Activated CD4-positive, alpha-beta T cell treated with anti-CD3 and anti-CD28 coated beads, Interleukin-2, amount 10 ng/mL, durations not matched to agents 7 days and 5 days (primary cell): ENCODE measurements around the gene HSF2BP. TPM values are rescaled to one million over a fixed set of nuclear protein-coding genes. Genes with fewer than 3 reads are reported as not detected.
"Not testable (repeated sequence)": the region's sequence is repeated elsewhere in the genome, so short reads cannot be mapped to it uniquely, and the experiment has no call there.

Source experiments
- CTCF ChIA-PET: fragments of 350-600 bp; sonication (Branson Sonifier 250); formaldehyde crosslinking; loops from one replicate; lab custom pipeline; 2021; ENCODE audit warnings: antibody characterized with exemption; lab: Charles Lee
- POLR2A ChIA-PET: fragments of 350-600 bp; sonication (Branson Sonifier 250); formaldehyde crosslinking; loops from one replicate; lab custom pipeline; 2021; ENCODE audit warnings: antibody characterized with exemption; lab: Charles Lee
- DNase-seq: peaks from one replicate; pipeline ENCODE4 v3.0.0-alpha.2; 2020
- H3K27ac Mint-ChIP-seq: one replicate; pipeline ENCODE4 v1.8.0; 2021; ENCODE audit warnings: mild to moderate bottlenecking, moderate library complexity, mixed read lengths
- H3K27me3 Mint-ChIP-seq: one replicate; pipeline ENCODE4 v1.8.0; 2021; ENCODE audit warnings: mixed read lengths
- H3K36me3 Mint-ChIP-seq: one replicate; pipeline ENCODE4 v1.8.0; 2021; ENCODE audit warnings: low read depth, mixed read lengths
- H3K4me1 Mint-ChIP-seq: one replicate; pipeline ENCODE4 v1.8.0; 2021; ENCODE audit warnings: mixed read lengths
- H3K4me3 Mint-ChIP-seq: one replicate; pipeline ENCODE4 v1.8.0; 2021; ENCODE audit warnings: mild to moderate bottlenecking, moderate library complexity, mixed read lengths
- H3K9me3 Mint-ChIP-seq: one replicate; pipeline ENCODE4 v1.8.0; 2021; ENCODE audit warnings: mixed read lengths
- total RNA-seq, 2 experiments: library from RNA; stranded (reverse); gene quantifications; one replicate each; pipeline ENCODE4 v1.2.3, GENCODE V29; 2021

HSF2BP gene
- total RNA-seq, 2 experiments from 2014 or later: 0.56 to 0.72 TPM

GRCh38 chr21:43570195-43570594, 89.1 kb downstream of the HSF2BP start:
- CTCF ChIA-PET, H3K4me3 Mint-ChIP-seq, H3K27ac Mint-ChIP-seq, H3K36me3 Mint-ChIP-seq, H3K4me1 Mint-ChIP-seq, H3K27me3 Mint-ChIP-seq, DNase-seq, POLR2A ChIA-PET, H3K9me3 Mint-ChIP-seq: not testable (repeated sequence)

- POLR2A ChIA-PET: not testable (repeated sequence)
Measured at GRCh38 chr21:43562451-43562850, 96.8 kb downstream of the HSF2BP start.

GRCh38 chr21:43540561-43540960, 118.7 kb downstream of the HSF2BP start:
- H3K4me3 Mint-ChIP-seq, CTCF ChIA-PET, DNase-seq, H3K27me3 Mint-ChIP-seq, H3K9me3 Mint-ChIP-seq, POLR2A ChIA-PET, H3K27ac Mint-ChIP-seq, H3K36me3 Mint-ChIP-seq, H3K4me1 Mint-ChIP-seq: not testable (repeated sequence)

More at GRCh38 chr21:43562451-43562850, 96.8 kb downstream of the HSF2BP start:
- H3K36me3 Mint-ChIP-seq, DNase-seq, H3K27ac Mint-ChIP-seq, H3K4me1 Mint-ChIP-seq, H3K9me3 Mint-ChIP-seq, H3K27me3 Mint-ChIP-seq, CTCF ChIA-PET, H3K4me3 Mint-ChIP-seq: not testable (repeated sequence)

GRCh38 chr21:43522495-43523131, 136.7 kb downstream of the HSF2BP start:
- H3K4me1 Mint-ChIP-seq, H3K36me3 Mint-ChIP-seq, DNase-seq, H3K4me3 Mint-ChIP-seq, H3K27ac Mint-ChIP-seq, POLR2A ChIA-PET, H3K27me3 Mint-ChIP-seq, CTCF ChIA-PET, H3K9me3 Mint-ChIP-seq: not testable (repeated sequence)

GRCh38 chr21:43517701-43518100, 141.6 kb downstream of the HSF2BP start:
- CTCF ChIA-PET, H3K4me1 Mint-ChIP-seq, DNase-seq, H3K4me3 Mint-ChIP-seq, H3K36me3 Mint-ChIP-seq, H3K9me3 Mint-ChIP-seq, H3K27me3 Mint-ChIP-seq, POLR2A ChIA-PET, H3K27ac Mint-ChIP-seq: not testable (repeated sequence)

GRCh38 chr21:43516860-43517627, 142.2 kb downstream of the HSF2BP start:
- CTCF ChIA-PET, H3K36me3 Mint-ChIP-seq, H3K27ac Mint-ChIP-seq, H3K4me3 Mint-ChIP-seq, H3K27me3 Mint-ChIP-seq, H3K4me1 Mint-ChIP-seq, DNase-seq, H3K9me3 Mint-ChIP-seq, POLR2A ChIA-PET: not testable (repeated sequence)

- H3K27ac Mint-ChIP-seq, H3K27me3 Mint-ChIP-seq: not testable (repeated sequence)
Measured at GRCh38 chr21:43516295-43516847, 142.9 kb downstream of the HSF2BP start.

GRCh38 chr21:43514834-43515233, 144.5 kb downstream of the HSF2BP start:
- H3K27ac Mint-ChIP-seq, H3K9me3 Mint-ChIP-seq, H3K4me3 Mint-ChIP-seq, CTCF ChIA-PET, DNase-seq, POLR2A ChIA-PET, H3K36me3 Mint-ChIP-seq, H3K27me3 Mint-ChIP-seq, H3K4me1 Mint-ChIP-seq: not testable (repeated sequence)

More at GRCh38 chr21:43516295-43516847, 142.9 kb downstream of the HSF2BP start:
- H3K4me3 Mint-ChIP-seq, H3K4me1 Mint-ChIP-seq, POLR2A ChIA-PET, DNase-seq, H3K9me3 Mint-ChIP-seq, CTCF ChIA-PET, H3K36me3 Mint-ChIP-seq: not testable (repeated sequence)

GRCh38 chr21:43513023-43513422, 146.3 kb downstream of the HSF2BP start:
- H3K27ac Mint-ChIP-seq, H3K27me3 Mint-ChIP-seq, H3K36me3 Mint-ChIP-seq, DNase-seq, H3K4me1 Mint-ChIP-seq, H3K9me3 Mint-ChIP-seq, CTCF ChIA-PET, H3K4me3 Mint-ChIP-seq, POLR2A ChIA-PET: not testable (repeated sequence)

- H3K9me3 Mint-ChIP-seq: not testable (repeated sequence)
Measured at GRCh38 chr21:43511209-43511608, 148.1 kb downstream of the HSF2BP start.

GRCh38 chr21:43510669-43511068, 148.6 kb downstream of the HSF2BP start:
- DNase-seq, CTCF ChIA-PET, H3K9me3 Mint-ChIP-seq, H3K4me1 Mint-ChIP-seq, H3K27me3 Mint-ChIP-seq, H3K4me3 Mint-ChIP-seq, H3K36me3 Mint-ChIP-seq, H3K27ac Mint-ChIP-seq, POLR2A ChIA-PET: not testable (repeated sequence)

More at GRCh38 chr21:43511209-43511608, 148.1 kb downstream of the HSF2BP start:
- H3K4me1 Mint-ChIP-seq, POLR2A ChIA-PET, DNase-seq, H3K4me3 Mint-ChIP-seq, H3K27me3 Mint-ChIP-seq, CTCF ChIA-PET, H3K36me3 Mint-ChIP-seq, H3K27ac Mint-ChIP-seq: not testable (repeated sequence)

- H3K36me3 Mint-ChIP-seq, POLR2A ChIA-PET, H3K9me3 Mint-ChIP-seq, DNase-seq, H3K4me3 Mint-ChIP-seq, CTCF ChIA-PET, H3K4me1 Mint-ChIP-seq, H3K27ac Mint-ChIP-seq, H3K27me3 Mint-ChIP-seq: not testable (repeated sequence)
Measured at GRCh38 chr21:43503892-43504291, 155.4 kb downstream of the HSF2BP start.

- H3K9me3 Mint-ChIP-seq, H3K4me3 Mint-ChIP-seq, POLR2A ChIA-PET, DNase-seq, H3K36me3 Mint-ChIP-seq, CTCF ChIA-PET, H3K4me1 Mint-ChIP-seq, H3K27ac Mint-ChIP-seq, H3K27me3 Mint-ChIP-seq: not testable (repeated sequence)
Measured at GRCh38 chr21:43503075-43503750, 156.1 kb downstream of the HSF2BP start.
